IgD-negative memory B cell (primary cell): Measurements from ENCODE around the gene PLCD3. TPM values are rescaled to one million over a fixed set of nuclear protein-coding genes. Genes with fewer than 3 reads are reported as not detected.

ENCODE experiments used
- H3K27ac Mint-ChIP-seq, 3 donors: one replicate each; pipeline ENCODE4 v1.8.0; 2020 to 2022; ENCODE audit warnings: mild to moderate bottlenecking in 3 of 3, mixed read lengths in 3 of 3, moderate library complexity in 1 of 3
- H3K27me3 Mint-ChIP-seq: one replicate; pipeline ENCODE4 v1.8.0; 2021; ENCODE audit warnings: mixed read lengths
- H3K36me3 Mint-ChIP-seq: one replicate; pipeline ENCODE4 v1.8.0; 2020; ENCODE audit warnings: mild to moderate bottlenecking, mixed read lengths
- H3K4me1 Mint-ChIP-seq, 3 donors: one replicate each; pipeline ENCODE4 v1.8.0; 2020 to 2022; ENCODE audit warnings: mixed read lengths in 3 of 3, mild to moderate bottlenecking in 1 of 3
- H3K4me3 Mint-ChIP-seq, 4 donors: one replicate each; pipeline ENCODE4 v1.8.0; 2020 to 2022; ENCODE audit warnings: mild to moderate bottlenecking in 4 of 4, mixed read lengths in 4 of 4, moderate library complexity in 3 of 4
- H3K9me3 Mint-ChIP-seq, 3 donors: one replicate each; pipeline ENCODE4 v1.8.0; 2020 to 2021; ENCODE audit warnings: mixed read lengths in 3 of 3, mild to moderate bottlenecking in 1 of 3
- polyA plus RNA-seq: library from polyadenylated mRNA; unstranded; fragments of 300-500 nt; fragmentation: Illumina TruSeq; gene quantifications from one replicate; pipeline ENCODE4 v1.2.3, GENCODE V29; 2021

PLCD3 gene
- polyA plus RNA-seq, 1 donor from 2014 or later = not detected

GRCh38 chr17:45073414-45074070, 58.8 kb downstream of the PLCD3 start:
- Mint-ChIP-seq H3K9me3 (no peaks in the 10 kb centered on the region), H3K36me3 (peaks cover 3% of the 10 kb centered on the region), H3K4me3 (no peak overlapping the region), H3K27ac (no peak overlapping the region), H3K27me3 (no peaks in the 10 kb centered on the region), H3K4me1 (peaks cover 18 to 22% (median 19%) of the 10 kb centered on the region in 3 donors)

DNA sequence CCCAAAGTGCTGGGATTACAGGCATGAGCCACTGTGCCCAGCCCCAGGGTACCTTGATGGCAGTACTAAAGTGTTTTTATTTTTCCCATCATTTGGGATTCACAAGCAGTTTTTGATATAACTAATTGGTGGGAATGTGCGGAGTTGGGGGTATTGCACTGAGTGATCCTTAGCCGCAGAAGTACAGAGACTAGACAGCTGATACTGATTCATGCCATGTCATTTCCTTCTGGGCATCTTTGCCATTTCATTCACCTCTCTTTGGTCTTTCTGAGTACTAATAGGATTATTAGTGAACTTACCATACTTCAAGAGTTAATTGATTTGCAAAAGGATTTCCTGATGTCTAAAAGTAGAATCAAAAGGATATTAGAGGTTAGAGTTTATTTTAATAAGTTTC, 61.5 kb downstream of the PLCD3 start:
- no peaks in the 10 kb centered on the region for H3K27me3 Mint-ChIP-seq
- H3K9me3 Mint-ChIP-seq = no peaks in the 10 kb centered on the region
- no peak overlapping the region for H3K27ac Mint-ChIP-seq
- peaks cover 9 to 16% (median 11%) of the 10 kb centered on the region in 3 donors for H3K4me1 Mint-ChIP-seq
- no peak overlapping the region for H3K4me3 Mint-ChIP-seq
- peaks cover 2% of the 10 kb centered on the region for H3K36me3 Mint-ChIP-seq

GRCh38 chr17:45070001-45070400, 62.3 kb downstream of the PLCD3 start:
- peaks cover 2% of the 10 kb centered on the region for H3K36me3 Mint-ChIP-seq
- no peaks in the 10 kb centered on the region for H3K27me3 Mint-ChIP-seq
- H3K27ac Mint-ChIP-seq = no peak overlapping the region
- peaks cover 10 to 16% (median 13%) of the 10 kb centered on the region in 3 donors for H3K4me1 Mint-ChIP-seq
- H3K9me3 Mint-ChIP-seq = no peaks in the 10 kb centered on the region
- no peak overlapping the region for H3K4me3 Mint-ChIP-seq

DNA sequence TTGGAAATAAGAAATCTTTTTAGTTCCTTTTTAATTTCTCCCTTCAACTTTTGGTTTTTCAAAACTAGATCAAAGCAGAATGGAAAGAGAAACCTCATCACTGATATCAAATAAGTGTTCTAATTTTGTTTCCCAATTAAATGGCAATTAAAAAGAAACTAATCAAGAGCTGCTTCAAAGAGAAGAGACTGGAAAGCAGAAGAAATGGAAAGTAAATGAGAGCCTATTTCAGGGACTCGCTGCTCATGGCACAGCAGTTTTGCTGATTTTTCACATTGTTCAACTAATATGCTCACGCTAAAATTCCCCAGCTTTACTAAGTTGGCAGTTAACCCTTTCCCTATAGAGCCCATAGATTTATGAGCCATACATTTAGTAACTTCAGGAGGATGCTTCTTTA, 64.7 kb downstream of the PLCD3 start:
- Mint-ChIP-seq H3K27me3 (no peaks in the 10 kb centered on the region), H3K27ac (peak overlapping the region in 1 of 3 donors; percentile 41), H3K36me3 (peaks cover 7% of the 10 kb centered on the region), H3K9me3 (no peaks in the 10 kb centered on the region), H3K4me3 (peak overlapping the region in 1 of 4 donors; percentile 20), H3K4me1 (peaks cover 17 to 28% (median 21%) of the 10 kb centered on the region in 3 donors)

- peak overlapping the region; percentile 15 to 81 (median 49) for H3K27ac Mint-ChIP-seq
- H3K27me3 Mint-ChIP-seq = no peaks in the 10 kb centered on the region
- H3K4me1 Mint-ChIP-seq = peaks cover 29 to 41% (median 39%) of the 10 kb centered on the region in 3 donors
- H3K9me3 Mint-ChIP-seq = no peaks in the 10 kb centered on the region
- H3K4me3 Mint-ChIP-seq = peak overlapping the region; percentile 21 to 86 (median 59)
- H3K36me3 Mint-ChIP-seq = peaks cover 5% of the 10 kb centered on the region
Observed at GRCh38 chr17:45063198-45063597, 69.1 kb downstream of the PLCD3 start.

GRCh38 chr17:45061606-45062205, 70.6 kb downstream of the PLCD3 start:
- H3K36me3 Mint-ChIP-seq = peaks cover 5% of the 10 kb centered on the region

DNA sequence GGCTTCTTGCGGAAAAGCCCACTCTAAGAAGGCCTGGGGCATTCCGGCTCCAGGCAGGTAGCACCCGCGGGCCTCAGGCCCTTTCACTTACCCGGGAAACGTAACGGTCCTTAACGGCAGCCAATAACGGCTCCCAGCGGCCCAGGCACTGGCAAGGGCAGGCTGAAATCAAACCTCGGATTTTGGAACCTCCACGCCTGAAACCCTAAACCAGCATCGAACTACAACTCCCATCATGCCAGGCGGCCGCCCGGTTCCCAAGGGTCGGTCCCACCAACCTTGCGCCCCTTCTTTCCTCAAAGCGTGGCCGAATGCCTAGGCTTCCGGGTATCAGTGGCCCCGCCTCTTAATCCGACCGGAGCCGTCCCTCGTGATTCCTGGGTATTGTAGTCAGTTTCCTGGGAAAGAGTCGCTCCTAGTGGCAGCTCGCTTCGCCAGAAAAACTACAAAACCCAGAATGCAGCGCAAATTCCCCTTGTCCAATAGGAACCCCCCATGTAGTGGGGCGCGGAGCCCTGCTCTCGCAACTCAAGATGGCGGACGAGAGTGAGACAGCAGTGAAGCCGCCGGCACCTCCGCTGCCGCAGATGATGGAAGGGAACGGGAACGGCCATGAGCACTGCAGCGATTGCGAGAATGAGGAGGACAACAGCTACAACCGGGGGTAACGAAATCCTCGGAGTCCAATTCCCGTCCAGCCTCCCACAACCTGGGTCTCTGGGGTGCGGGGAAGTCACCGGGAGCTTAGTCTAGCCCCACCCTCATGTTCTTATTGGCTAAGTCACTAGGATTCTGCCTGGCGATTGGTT, 71.3 kb downstream of the PLCD3 start, which contains the start of gene NMT1:
TSS of gene NMT1 (plus strand) at position 521 of the 809 bp plus-strand sequence. CDS start at position 534, 13 bp downstream.
- Mint-ChIP-seq H3K4me3 (peak within 1 kb of the TSS; percentile 92 to 100 (median 100)), H3K27me3 (no peaks in the 10 kb centered on the region), H3K9me3 (no peaks in the 10 kb centered on the region), H3K27ac (peak within 1 kb of the TSS; percentile 86 to 100 (median 94)), H3K36me3 (peaks cover 5% of the 10 kb centered on the region), H3K4me1 (peaks cover 24 to 35% (median 30%) of the 10 kb centered on the region in 3 donors)

More at GRCh38 chr17:45061606-45062205, 70.6 kb downstream of the PLCD3 start:
- Mint-ChIP-seq H3K4me1 (peaks cover 24 to 35% (median 30%) of the 10 kb centered on the region in 3 donors), H3K4me3 (peak overlapping the region; percentile 92 to 100 (median 100)), H3K9me3 (no peaks in the 10 kb centered on the region), H3K27me3 (no peaks in the 10 kb centered on the region), H3K27ac (peak overlapping the region; percentile 86 to 100 (median 94))

DNA sequence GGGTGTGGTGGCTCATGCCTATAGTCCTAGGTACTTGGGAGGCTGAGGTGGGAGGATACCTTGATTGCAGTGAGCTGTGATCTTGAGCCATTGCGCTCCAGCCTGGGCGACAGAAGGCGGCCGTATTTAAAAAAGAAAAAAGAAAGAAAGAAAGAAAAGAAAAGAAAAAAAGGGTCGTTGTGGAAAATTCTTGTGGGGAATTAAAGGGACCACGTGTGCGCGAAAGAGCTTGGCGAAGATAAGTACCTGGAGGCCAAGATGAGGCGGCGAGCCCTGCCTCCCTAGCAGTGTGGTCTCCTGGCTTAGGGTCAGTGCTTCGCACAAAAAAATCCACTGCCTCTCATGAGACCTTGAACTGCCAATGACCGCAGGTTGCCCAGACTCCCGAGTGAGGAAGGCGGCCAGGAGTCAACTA, 71.9 kb downstream of the PLCD3 start:
- H3K9me3 Mint-ChIP-seq = no peaks in the 10 kb centered on the region
- peaks cover 24 to 36% (median 30%) of the 10 kb centered on the region in 3 donors for H3K4me1 Mint-ChIP-seq
- peak overlapping the region; percentile 86 to 100 (median 94) for H3K27ac Mint-ChIP-seq
- H3K27me3 Mint-ChIP-seq = no peaks in the 10 kb centered on the region
- peaks cover 5% of the 10 kb centered on the region for H3K36me3 Mint-ChIP-seq
- peak overlapping the region; percentile 92 to 100 (median 100) for H3K4me3 Mint-ChIP-seq

Other genes starting within 250 kb of the PLCD3 start
- 67.1 TPM for gene EFTUD2, start 233.1 kb downstream of the PLCD3 start, polyA plus RNA-seq
- 0.45 TPM for gene GFAP, start 217.0 kb downstream of the PLCD3 start, polyA plus RNA-seq
- not detected for gene KIF18B, start 184.7 kb downstream of the PLCD3 start, polyA plus RNA-seq
- gene C1QL1, start 164.2 kb downstream of the PLCD3 start, polyA plus RNA-seq = not detected
- gene DCAKD, start 80.9 kb downstream of the PLCD3 start, polyA plus RNA-seq = 13.8 TPM
- gene NMT1, start 71.2 kb downstream of the PLCD3 start, polyA plus RNA-seq = 84.4 TPM
- 17.6 TPM for gene ACBD4, start 3.2 kb upstream of the PLCD3 start, polyA plus RNA-seq
- gene HEXIM1, start 16.0 kb upstream of the PLCD3 start, polyA plus RNA-seq = 3.6 TPM
- gene HEXIM2, start 29.4 kb upstream of the PLCD3 start, polyA plus RNA-seq = 6.3 TPM
- gene FMNL1, start 89.4 kb upstream of the PLCD3 start, polyA plus RNA-seq = 36.5 TPM
- gene SPATA32, start 129.6 kb upstream of the PLCD3 start, polyA plus RNA-seq = 0.34 TPM
- 31.5 TPM for gene MAP3K14, start 184.5 kb upstream of the PLCD3 start, polyA plus RNA-seq